SK-N-SH treated with all-trans-retinoic acid at 6 μM for 48 hours (cell line): Measurements from ENCODE around the gene CNOT6L.

ENCODE experiments used
- ARNTL ChIP-seq: fragments of 450-650 bp; formaldehyde crosslinking; IDR thresholded peaks from 2 replicates; pipeline ENCODE4 v1.5.0; 2020; ENCODE audit warnings: low read depth, mild to moderate bottlenecking, moderate library complexity, borderline replicate concordance
- BACH2 ChIP-seq: fragments of 250-450 bp; sonication (Bioruptor Pico); IDR thresholded peaks from 2 replicates; pipeline ENCODE4 v1.9.0; 2021; ENCODE audit warnings: mild to moderate bottlenecking, borderline replicate concordance
- CREB5 ChIP-seq: fragments of 250-450 bp; sonication (Bioruptor Pico); IDR thresholded peaks from 2 replicates; pipeline ENCODE4 v1.5.1; 2020; ENCODE audit warnings: low read depth, mild to moderate bottlenecking, moderate library complexity
- CSDC2 ChIP-seq: fragments of 250-450 bp; sonication (Bioruptor Pico); IDR thresholded peaks from 2 replicates; pipeline ENCODE4 v1.5.0; 2020; ENCODE audit warnings: mild to moderate bottlenecking, moderate library complexity
- CSRNP3 ChIP-seq: fragments of 250-450 bp; sonication (Bioruptor Pico); IDR thresholded peaks from 2 replicates; pipeline ENCODE4 v1.5.1; 2021; ENCODE audit warnings: mild to moderate bottlenecking, moderate library complexity
- GLIS3 ChIP-seq: fragments of 250-450 bp; sonication (Bioruptor Pico); IDR thresholded peaks from 2 replicates; pipeline ENCODE4 v1.5.0; 2020; ENCODE audit warnings: mild to moderate bottlenecking, moderate library complexity
- ISL1 ChIP-seq: fragments of 250-450 bp; sonication (Bioruptor Pico); IDR thresholded peaks from 2 replicates; pipeline ENCODE4 v2.1.2; 2022; ENCODE audit warnings: mild to moderate bottlenecking, moderate library complexity
- PATZ1 ChIP-seq: fragments of 250-450 bp; sonication (Bioruptor Pico); IDR thresholded peaks from 2 replicates; pipeline ENCODE4 v1.8.0; 2020; ENCODE audit warnings: mild to moderate bottlenecking, moderate library complexity, borderline replicate concordance
- POU6F1 ChIP-seq: fragments of 250-450 bp; sonication (Bioruptor Pico); IDR thresholded peaks from 2 replicates; pipeline ENCODE4 v1.8.0; 2021; ENCODE audit warnings: low read depth, mild to moderate bottlenecking, moderate library complexity, borderline replicate concordance
- RARB ChIP-seq: fragments of 250-450 bp; sonication (Bioruptor Pico); IDR thresholded peaks from 2 replicates; pipeline ENCODE4 v1.8.0; 2021; ENCODE audit warnings: mild to moderate bottlenecking, moderate library complexity
- TCF4 ChIP-seq: fragments of 250-450 bp; sonication (Bioruptor Pico); IDR thresholded peaks from 2 replicates; pipeline ENCODE4 v1.8.0; 2021; ENCODE audit warnings: mild to moderate bottlenecking, moderate library complexity, borderline replicate concordance
- ZFP3 ChIP-seq: fragments of 250-450 bp; sonication (Bioruptor Pico); IDR thresholded peaks from 2 replicates; pipeline ENCODE4 v1.5.0; 2020; ENCODE audit warnings: mild to moderate bottlenecking, moderate library complexity
- ZFP30 ChIP-seq: fragments of 450-650 bp; formaldehyde crosslinking; IDR thresholded peaks from 2 replicates; pipeline ENCODE4 v1.5.0; 2022; ENCODE audit warnings: mild to moderate bottlenecking, moderate library complexity
- TF ChIP-seq, protein P1 (sequence below): fragments of 250-450 bp; sonication (Bioruptor Pico); IDR thresholded peaks from 2 replicates; pipeline ENCODE4 v1.5.0; 2020; ENCODE audit warnings: mild to moderate bottlenecking, moderate library complexity

GRCh38 chr4:77801260-77801608 is 17.9 kb downstream of the CNOT6L start:
- TF ChIP-seq ZFP3 (CRISPR knock-in tag) = no peak
- TF ChIP-seq GLIS3 (CRISPR knock-in tag) = no peak
- TF ChIP-seq PATZ1 = no peak
- TF ChIP-seq RARB (CRISPR knock-in tag) = no peak
- no peak for TF ChIP-seq ARNTL (CRISPR knock-in tag)
- TF ChIP-seq CSDC2 = no peak
- TF ChIP-seq CSRNP3 = no peak
- TF ChIP-seq ZFP30 = no peak
- TF ChIP-seq TCF4 (CRISPR knock-in tag) = no peak
- TF ChIP-seq, protein P1, sequence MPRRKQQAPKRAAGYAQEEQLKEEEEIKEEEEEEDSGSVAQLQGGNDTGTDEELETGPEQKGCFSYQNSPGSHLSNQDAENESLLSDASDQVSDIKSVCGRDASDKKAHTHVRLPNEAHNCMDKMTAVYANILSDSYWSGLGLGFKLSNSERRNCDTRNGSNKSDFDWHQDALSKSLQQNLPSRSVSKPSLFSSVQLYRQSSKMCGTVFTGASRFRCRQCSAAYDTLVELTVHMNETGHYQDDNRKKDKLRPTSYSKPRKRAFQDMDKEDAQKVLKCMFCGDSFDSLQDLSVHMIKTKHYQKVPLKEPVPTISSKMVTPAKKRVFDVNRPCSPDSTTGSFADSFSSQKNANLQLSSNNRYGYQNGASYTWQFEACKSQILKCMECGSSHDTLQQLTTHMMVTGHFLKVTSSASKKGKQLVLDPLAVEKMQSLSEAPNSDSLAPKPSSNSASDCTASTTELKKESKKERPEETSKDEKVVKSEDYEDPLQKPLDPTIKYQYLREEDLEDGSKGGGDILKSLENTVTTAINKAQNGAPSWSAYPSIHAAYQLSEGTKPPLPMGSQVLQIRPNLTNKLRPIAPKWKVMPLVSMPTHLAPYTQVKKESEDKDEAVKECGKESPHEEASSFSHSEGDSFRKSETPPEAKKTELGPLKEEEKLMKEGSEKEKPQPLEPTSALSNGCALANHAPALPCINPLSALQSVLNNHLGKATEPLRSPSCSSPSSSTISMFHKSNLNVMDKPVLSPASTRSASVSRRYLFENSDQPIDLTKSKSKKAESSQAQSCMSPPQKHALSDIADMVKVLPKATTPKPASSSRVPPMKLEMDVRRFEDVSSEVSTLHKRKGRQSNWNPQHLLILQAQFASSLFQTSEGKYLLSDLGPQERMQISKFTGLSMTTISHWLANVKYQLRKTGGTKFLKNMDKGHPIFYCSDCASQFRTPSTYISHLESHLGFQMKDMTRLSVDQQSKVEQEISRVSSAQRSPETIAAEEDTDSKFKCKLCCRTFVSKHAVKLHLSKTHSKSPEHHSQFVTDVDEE (CRISPR knock-in tag) = no peak
- TF ChIP-seq CREB5 = no peak
- no peak for TF ChIP-seq BACH2 (CRISPR knock-in tag)
- no peak for TF ChIP-seq ISL1 (CRISPR knock-in tag)
- TF ChIP-seq POU6F1 (CRISPR knock-in tag) = no peak
